Placental epithelial cell (primary cell): ENCODE data around the gene SCUBE3. TPM values are rescaled to one million over a fixed set of nuclear protein-coding genes. Genes with fewer than 3 reads are reported as not detected.

Source experiments
- total RNA-seq: library from RNA; depleted of rRNA; stranded (reverse); fragments of >200 nt; gene quantifications from 2 replicates; pipeline ENCODE4 v1.2.3, GENCODE V29; 2012

Gene SCUBE3
- 0.11 and 0.79 TPM in 2 replicates for total RNA-seq

GRCh38 chr6:35213824-35214756 is at the start of gene SCUBE3:
Gene SCUBE3 (plus strand): TSS chr6:35213956. CDS start chr6:35214419, 463 bp downstream.

DNA sequence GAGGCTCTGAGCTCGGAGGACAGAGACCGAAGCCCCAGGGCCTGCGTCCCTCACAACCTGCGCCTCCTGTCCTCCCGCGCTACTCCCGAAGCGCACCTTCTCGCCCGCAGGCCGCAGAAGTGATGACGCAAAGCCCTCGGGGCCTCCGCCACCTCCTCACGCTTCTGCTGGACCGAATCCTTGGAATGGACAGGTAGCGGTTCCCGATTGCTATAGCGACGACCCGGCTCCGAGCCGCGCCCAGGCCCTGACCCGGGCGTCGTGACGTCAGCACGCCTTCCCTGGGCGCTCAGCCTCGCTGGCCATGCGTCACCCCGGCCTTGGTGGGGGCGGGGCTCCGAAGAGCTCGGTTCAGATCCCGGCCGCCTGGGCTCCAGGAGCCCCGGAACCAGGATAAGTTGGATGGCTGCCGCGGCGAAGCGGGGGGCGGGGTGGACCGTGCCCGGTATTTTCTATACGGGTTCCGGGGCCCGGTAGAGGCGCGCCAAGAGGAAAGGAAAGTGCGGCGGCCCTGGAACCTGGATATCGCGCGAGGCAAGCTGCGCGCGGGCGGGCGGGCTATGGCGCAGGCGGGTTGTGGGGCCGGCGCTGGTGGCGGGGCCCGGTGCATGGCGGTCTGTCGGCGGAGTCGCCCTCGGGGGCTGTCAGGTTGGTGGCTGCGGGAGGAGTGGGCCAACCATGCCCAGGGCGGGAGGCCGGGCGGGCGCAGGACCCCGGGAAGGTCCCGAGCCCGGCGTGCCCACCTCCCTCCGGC is 45.6 kb downstream of the SCUBE3 start, which contains the start of gene ZNF76:
Gene ZNF76, plus strand, starts transcription at position 542 of the 754 bp plus-strand sequence. CDS start 21,417 bp downstream, outside the sequence.

DNA sequence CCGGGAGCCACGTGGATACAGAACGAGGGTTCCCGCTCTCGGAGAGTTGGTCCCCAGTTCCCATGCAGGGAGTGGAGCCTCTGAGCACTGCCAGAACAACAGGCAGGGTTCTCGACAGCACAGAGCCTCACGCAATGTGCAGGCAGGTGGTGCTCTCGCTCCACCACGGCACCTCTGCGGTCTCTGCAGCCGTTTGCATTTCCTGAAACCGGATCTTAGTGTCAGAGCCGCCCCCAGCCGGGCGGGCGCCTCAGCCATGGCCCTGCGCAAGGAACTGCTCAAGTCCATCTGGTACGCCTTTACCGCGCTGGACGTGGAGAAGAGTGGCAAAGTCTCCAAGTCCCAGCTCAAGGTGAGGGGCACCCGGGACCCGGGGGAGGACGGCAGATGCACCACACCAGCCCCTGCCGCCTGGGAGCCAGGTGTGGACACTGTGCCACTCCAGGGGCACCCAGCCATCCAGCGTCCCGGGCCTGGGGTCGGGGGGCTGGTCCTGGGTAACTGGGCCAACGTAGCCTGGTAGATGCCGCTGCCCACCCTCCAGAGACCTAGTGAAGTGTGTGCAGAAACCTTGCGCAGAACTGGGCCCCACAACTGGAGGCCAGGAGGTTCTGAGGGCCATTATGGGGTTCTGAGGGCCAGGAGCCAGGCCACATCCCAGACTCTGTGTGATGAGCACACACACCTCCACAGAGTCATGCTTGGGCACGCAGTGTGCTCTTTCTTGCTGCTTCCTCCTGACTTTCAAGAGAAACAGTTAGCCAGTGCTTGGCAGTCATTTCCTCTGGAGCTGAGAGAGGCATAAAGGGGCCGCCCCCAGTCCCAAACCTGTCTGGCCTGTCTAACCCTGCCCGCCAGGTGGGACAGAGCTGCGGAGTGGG is 84.1 kb downstream of the SCUBE3 start, which contains the start of gene DEF6:
Gene DEF6, plus strand, starts transcription at position 218 of the 881 bp plus-strand sequence. Its CDS starts 39 bp downstream, at position 257.

Other genes with a start within 250 kb of the SCUBE3 start
- gene TCP11, start 72.6 kb upstream of the SCUBE3 start, total RNA-seq: 0.43 and 1.6 TPM in 2 replicates
- 24.3 and 27.5 TPM in 2 replicates for gene ZNF76, start 45.8 kb downstream of the SCUBE3 start, total RNA-seq
- gene DEF6, start 83.9 kb downstream of the SCUBE3 start, total RNA-seq: 10.1 and 15.3 TPM in 2 replicates
- 7.1 and 10.5 TPM in 2 replicates for gene PPARD, start 128.6 kb downstream of the SCUBE3 start, total RNA-seq
- 7.4 and 9.0 TPM in 2 replicates for gene FANCE, start 238.4 kb downstream of the SCUBE3 start, total RNA-seq